Mesothelial cell of epicardium (in vitro differentiated cells): ENCODE results near the gene PTPN14. TPM values are rescaled to one million over a fixed set of nuclear protein-coding genes. Genes with fewer than 3 reads are reported as not detected.

Experiments used
- DNase-seq, 2 experiments: peaks; one replicate each; pipeline ENCODE4 v3.0.0; 2021; ENCODE audit warnings: low spot score in 2 of 2; ENCODE audit not compliant: unreplicated experiment in 2 of 2
- H3K27ac Mint-ChIP-seq: 2 replicates; pipeline ENCODE4 v1.8.0; 2021; ENCODE audit warnings: mixed read lengths
- H3K27me3 Mint-ChIP-seq: 2 replicates; pipeline ENCODE4 v1.8.0; 2021; ENCODE audit warnings: low read depth, mixed read lengths
- H3K36me3 Mint-ChIP-seq: 2 replicates; pipeline ENCODE4 v1.8.0; 2021; ENCODE audit warnings: mixed read lengths
- H3K4me1 Mint-ChIP-seq: 2 replicates; pipeline ENCODE4 v1.8.0; 2021; ENCODE audit warnings: mixed read lengths
- H3K4me3 Mint-ChIP-seq: 2 replicates; pipeline ENCODE4 v1.8.0; 2021; ENCODE audit warnings: mild to moderate bottlenecking, moderate library complexity, mixed read lengths
- H3K9me3 Mint-ChIP-seq: 2 replicates; pipeline ENCODE4 v1.8.0; 2021; ENCODE audit warnings: mixed read lengths
- CTCF ChIP-seq: fragments of 200-600 bp; sonication (generic); IDR thresholded peaks from one replicate; pipeline ENCODE4 v1.5.0; 2021; ENCODE audit warnings: antibody characterized with exemption; ENCODE audit not compliant: unreplicated experiment
- total RNA-seq: library from RNA; stranded (reverse); gene quantifications from 3 replicates; pipeline ENCODE4 v1.2.1, GENCODE V29; 2021

PTPN14 gene
- total RNA-seq, 1 donor from 2014 or later = 75.8 TPM

- Mint-ChIP-seq H3K9me3 (no peaks in the 10 kb centered on the region), H3K4me1 (peaks cover 34% of the 10 kb centered on the region), H3K27me3 (no peaks in the 10 kb centered on the region), H3K27ac (peak overlapping the region; percentile 70), H3K36me3 (peaks cover 25% of the 10 kb centered on the region), H3K4me3 (no peak overlapping the region)
- no peak for DNase-seq
- no peak for TF ChIP-seq CTCF
These were observed 199.7 kb downstream of the PTPN14 start for GRCh38 chr1:214351551-214352277.

- peaks cover 16% of the 10 kb centered on the region for H3K36me3 Mint-ChIP-seq
- peaks cover 6% of the 10 kb centered on the region for H3K9me3 Mint-ChIP-seq
- peaks cover 34% of the 10 kb centered on the region for H3K4me1 Mint-ChIP-seq
- no peak for TF ChIP-seq CTCF
- peak overlapping the region; percentile 96 for H3K27ac Mint-ChIP-seq
- H3K27me3 Mint-ChIP-seq = no peaks in the 10 kb centered on the region
- no peak for DNase-seq
- peak overlapping the region; percentile 35 for H3K4me3 Mint-ChIP-seq
These were observed 201.6 kb downstream of the PTPN14 start for GRCh38 chr1:214349781-214350180.

GRCh38 chr1:214349008-214349407 is 202.4 kb downstream of the PTPN14 start:
- Mint-ChIP-seq H3K36me3 (peaks cover 20% of the 10 kb centered on the region), H3K27ac (peak overlapping the region; percentile 96), H3K4me1 (peaks cover 34% of the 10 kb centered on the region), H3K9me3 (peaks cover 12% of the 10 kb centered on the region), H3K27me3 (no peaks in the 10 kb centered on the region), H3K4me3 (no peak overlapping the region)
- TF ChIP-seq CTCF = no peak
- no peak for DNase-seq

GRCh38 chr1:214344897-214345296 is 206.5 kb downstream of the PTPN14 start:
- H3K27me3 Mint-ChIP-seq = no peaks in the 10 kb centered on the region
- no peak for DNase-seq
- no peak overlapping the region for H3K27ac Mint-ChIP-seq
- H3K9me3 Mint-ChIP-seq = peaks cover 16% of the 10 kb centered on the region
- H3K4me3 Mint-ChIP-seq = no peak overlapping the region
- H3K4me1 Mint-ChIP-seq = peaks cover 18% of the 10 kb centered on the region
- TF ChIP-seq CTCF = no peak
- H3K36me3 Mint-ChIP-seq = peaks cover 30% of the 10 kb centered on the region

- H3K9me3 Mint-ChIP-seq = peaks cover 16% of the 10 kb centered on the region
- H3K4me1 Mint-ChIP-seq = peaks cover 4% of the 10 kb centered on the region
- H3K36me3 Mint-ChIP-seq = peaks cover 30% of the 10 kb centered on the region
- H3K27me3 Mint-ChIP-seq = no peaks in the 10 kb centered on the region
- H3K27ac Mint-ChIP-seq = no peak overlapping the region
- TF ChIP-seq CTCF = no peak
- DNase-seq = no peak
- no peak overlapping the region for H3K4me3 Mint-ChIP-seq
These were observed 208.9 kb downstream of the PTPN14 start for GRCh38 chr1:214342525-214342924.

- Mint-ChIP-seq H3K9me3 (peaks cover 16% of the 10 kb centered on the region), H3K4me1 (peaks cover 8% of the 10 kb centered on the region), H3K36me3 (peaks cover 32% of the 10 kb centered on the region), H3K27me3 (no peaks in the 10 kb centered on the region), H3K4me3 (no peak overlapping the region), H3K27ac (no peak overlapping the region)
- no peak for DNase-seq
- TF ChIP-seq CTCF = no peak
These were observed 209.5 kb downstream of the PTPN14 start for GRCh38 chr1:214341932-214342331.
